Gastroesophageal sphincter (tissue), 4 donors: Measurements from ENCODE around the gene CFAP100. TPM values are rescaled to one million over a fixed set of nuclear protein-coding genes. Genes with fewer than 3 reads are reported as not detected.

Source experiments
- ATAC-seq: fragments of 150-250 bp; one replicate; pipeline ENCODE4 v1.9.1; 2016; ENCODE audit warnings: mild to moderate bottlenecking, moderate library complexity
- H3K27ac ChIP-seq, 4 donors: fragments of 200-600 bp; sonication (generic) in 3 of 4; 1 replicate in 3 of 4; 2 replicates in 1 of 4; pipeline ENCODE4 v1.5.1; 2016 to 2019
- H3K27me3 ChIP-seq: fragments of 200-600 bp; sonication (generic); one replicate; pipeline ENCODE4 v1.5.1; 2019
- H3K36me3 ChIP-seq, 2 donors: fragments of 200-600 bp; sonication (generic); one replicate each; pipeline ENCODE4 v1.5.1; 2019; ENCODE audit warnings: control low read depth in 1 of 2
- H3K4me1 ChIP-seq, 3 donors: fragments of 200-600 bp; sonication (generic); 1 replicate in 2 of 3; 2 replicates in 1 of 3; pipeline ENCODE4 v1.5.1; 2016 to 2019; ENCODE audit warnings: control low read depth in 2 of 3
- H3K4me3 ChIP-seq, 2 donors: fragments of 200-600 bp; sonication (generic); one replicate each; pipeline ENCODE4 v1.5.1; 2019; ENCODE audit warnings: mild to moderate bottlenecking in 1 of 2, moderate library complexity in 1 of 2
- H3K9me3 ChIP-seq, 3 donors: fragments of 200-600 bp; sonication (generic); one replicate each; pipeline ENCODE4 v1.5.1; 2017 to 2019; ENCODE audit warnings: control low read depth in 2 of 3
- CTCF ChIP-seq, 4 experiments: fragments of 200-600 bp in 2 of 4; fragments of 450-650 bp in 2 of 4; sonication (generic) in 1 of 4; IDR thresholded peaks; one replicate each; pipeline ENCODE4 v1.5.1; 2017 to 2019; ENCODE audit warnings: antibody characterized with exemption in 4 of 4, mild to moderate bottlenecking in 2 of 4, moderate library complexity in 2 of 4
- EP300 ChIP-seq: sonication (generic); formaldehyde crosslinking; IDR thresholded peaks from one replicate; pipeline ENCODE4 v1.6.1; 2017; ENCODE audit warnings: antibody characterized with exemption, mild to moderate bottlenecking
- POLR2A ChIP-seq, 2 donors: fragments of 450-650 bp; IDR thresholded peaks; one replicate each; pipeline ENCODE4 v1.6.1; 2017; ENCODE audit warnings: antibody characterized with exemption in 2 of 2, mild to moderate bottlenecking in 2 of 2, moderate library complexity in 1 of 2
- POLR2AphosphoS5 ChIP-seq: sonication (generic); formaldehyde crosslinking; IDR thresholded peaks from one replicate; pipeline ENCODE4 v1.6.1; 2017; ENCODE audit warnings: antibody characterized with exemption
- WGBS, 2 donors: methylation state at CpG; one replicate each; pipeline ENCODE4 v1.1.5; 2018; ENCODE audit warnings: low coverage in 1 of 2; 5-methylcytosine and 5-hydroxymethylcytosine counted together
- total RNA-seq, 4 donors: library from RNA; depleted of rRNA; stranded (reverse); fragments of >200 nt; gene quantifications; one replicate each; pipeline ENCODE4 v1.1.0, GENCODE V29; 2016

CFAP100 gene
- total RNA-seq, 4 donors from 2014 or later = not detected

- Histone ChIP-seq H3K4me1 (no peaks in the 10 kb centered on the region), H3K36me3 (no peaks in the 10 kb centered on the region), H3K9me3 (no peaks in the 10 kb centered on the region), H3K27me3 (peaks cover 3% of the 10 kb centered on the region), H3K4me3 (no peak overlapping the region), H3K27ac (no peak overlapping the region)
- ATAC-seq = no peak
- 79 to 90% methylated on average over 2 to 6 of the region's 8 CpGs for WGBS, 2 donors
- TF ChIP-seq EP300 = no peak
- TF ChIP-seq CTCF (IDR thresholded peaks at IDR 0.05) = no peak
- TF ChIP-seq POLR2A (IDR thresholded peaks at IDR 0.05) = no peak
- TF ChIP-seq POLR2AphosphoS5 = no peak
Measured at GRCh38 chr3:126485176-126485897, 90.6 kb downstream of the CFAP100 start.

GRCh38 chr3:126485956-126486355 is 91.2 kb downstream of the CFAP100 start:
- peaks cover 3% of the 10 kb centered on the region for H3K27me3 ChIP-seq
- ATAC-seq = no peak
- TF ChIP-seq POLR2AphosphoS5 (no peak), POLR2A (IDR thresholded peaks at IDR 0.05) (no peak), CTCF (IDR thresholded peaks at IDR 0.05) (no peak), EP300 (no peak)
- no peaks in the 10 kb centered on the region for H3K4me1 ChIP-seq
- 83 to 87% methylated on average over 2 to 5 of the region's 9 CpGs for WGBS, 2 donors
- no peak overlapping the region for H3K4me3 ChIP-seq
- H3K9me3 ChIP-seq = no peaks in the 10 kb centered on the region
- H3K27ac ChIP-seq = no peak overlapping the region
- no peaks in the 10 kb centered on the region for H3K36me3 ChIP-seq

Other genes starting within 250 kb of the CFAP100 start
- gene ALDH1L1, start 214.3 kb upstream of the CFAP100 start, total RNA-seq = 10 to 100 TPM; 16.3 to 67.9 (median 38.7) TPM
- gene KLF15, start 37.5 kb upstream of the CFAP100 start, total RNA-seq = 100 to 1,000 TPM in 1 of 4 donors, 10 to 100 TPM in 3; 69.5 to 110 (median 94.0) TPM
- gene ZXDC, start 81.0 kb downstream of the CFAP100 start, total RNA-seq = 10 to 100 TPM; 25.9 to 47.6 (median 35.3) TPM
- not detected for gene UROC1, start 122.9 kb downstream of the CFAP100 start, total RNA-seq
- gene CHST13, start 129.2 kb downstream of the CFAP100 start, total RNA-seq = 1 to 10 TPM in 1 of 4 donors, under 1 TPM in 2, not detected in 1; 0.52 to 1.4 (median 0.81) TPM
- not detected for gene C3orf22, start 164.0 kb downstream of the CFAP100 start, total RNA-seq